T-helper 9 cell (primary cell): ENCODE results near the gene CYP27C1.
"Not testable (repeated sequence)": the region's sequence is repeated elsewhere in the genome, so short reads cannot be mapped to it uniquely, and the experiment has no call there.

Experiments used
- DNase-seq: peaks from one replicate; pipeline ENCODE4 v3.0.0-alpha.2; 2020

CYP27C1 gene

DNA sequence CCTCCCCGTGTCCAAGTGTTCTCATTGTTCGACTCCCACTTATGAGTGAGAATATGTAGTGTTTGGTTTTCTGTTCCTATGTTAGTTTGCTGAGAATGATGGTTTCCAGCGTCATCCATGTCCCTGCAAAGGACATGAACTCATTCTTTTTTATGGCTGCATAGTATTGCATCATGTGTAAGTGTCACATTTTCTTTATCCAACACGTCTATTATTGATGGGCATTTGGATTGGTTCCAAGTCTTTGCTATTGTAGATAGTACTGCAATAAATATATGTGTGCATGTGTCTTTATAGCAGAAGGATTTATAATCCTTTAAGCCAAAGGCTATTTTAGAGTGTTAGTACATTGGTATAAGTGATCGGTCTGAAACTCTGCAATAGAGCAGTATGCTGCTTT is 4.0 kb upstream of the CYP27C1 start:
- DNase-seq = not testable (repeated sequence)

- no peak for DNase-seq
Measured at GRCh38 chr2:127220768-127221527, 849 bp upstream of the CYP27C1 start.

- no peak for DNase-seq
Measured at GRCh38 chr2:127219171-127220070, 678 bp downstream of the CYP27C1 start.

- no peak for DNase-seq
Measured at GRCh38 chr2:127218812-127219170, 1.3 kb downstream of the CYP27C1 start.

DNA sequence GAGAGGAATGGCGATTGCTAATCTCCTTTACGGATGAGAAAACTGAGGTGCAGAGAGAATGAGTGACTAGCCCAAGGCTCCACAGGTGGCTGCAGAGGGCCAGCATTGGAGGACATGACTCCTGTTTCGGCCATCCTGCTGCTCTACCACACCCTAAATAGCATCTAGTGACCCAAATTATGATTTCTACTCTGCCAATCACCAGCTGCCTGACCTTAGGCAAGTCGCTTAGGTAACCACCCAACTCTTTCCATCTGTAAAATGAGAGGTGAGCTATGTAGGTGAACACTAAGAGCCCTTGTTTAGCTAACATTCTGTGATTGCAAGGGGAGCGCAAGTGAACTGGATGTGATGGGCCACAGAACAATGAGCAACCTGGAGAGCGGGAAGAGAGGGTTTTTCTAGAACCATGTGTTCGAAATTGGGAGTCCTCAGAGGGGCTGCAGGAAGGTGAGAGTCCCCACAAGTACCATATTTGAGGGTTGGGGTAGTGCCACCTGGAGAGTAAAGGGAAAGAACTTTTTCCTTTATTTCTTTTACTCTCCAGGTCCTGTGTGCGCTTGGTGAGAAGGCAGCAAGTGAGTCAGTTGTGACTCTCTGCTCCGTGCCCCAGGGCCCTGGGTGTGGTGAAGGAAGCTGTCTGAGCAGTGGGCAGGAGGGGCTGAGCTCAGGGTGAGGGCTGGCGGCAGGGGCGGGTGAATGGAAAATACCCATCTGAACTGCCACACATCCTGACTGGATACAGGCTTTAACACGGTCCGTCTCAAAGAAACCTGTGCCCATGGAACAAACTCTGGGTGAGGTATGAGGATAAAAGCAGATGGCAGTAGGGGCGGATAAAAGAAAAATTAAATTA is 2.4 kb downstream of the CYP27C1 start:
- DNase-seq = no peak

DNA sequence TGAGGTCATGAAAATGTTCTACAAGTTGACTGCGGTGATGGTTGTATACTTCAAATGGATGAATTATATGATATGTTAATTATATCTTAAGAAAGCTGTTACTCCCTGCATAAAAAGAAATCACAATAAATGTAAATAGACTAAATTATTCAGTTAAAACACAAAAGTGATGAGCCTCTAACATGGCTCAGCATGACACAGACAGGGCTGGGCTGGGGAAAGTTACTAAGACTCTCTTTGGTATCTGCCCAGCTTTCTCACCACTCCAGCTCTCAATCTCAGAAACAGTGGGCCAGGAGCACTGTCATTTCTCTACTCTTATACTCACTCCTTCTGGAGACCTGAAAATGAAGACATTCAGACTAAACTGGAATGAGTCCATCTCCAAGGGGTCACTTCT is 3.5 kb downstream of the CYP27C1 start:
- no peak for DNase-seq

GRCh38 chr2:127216095-127216494 is 4.0 kb downstream of the CYP27C1 start:
- DNase-seq = no peak

DNA sequence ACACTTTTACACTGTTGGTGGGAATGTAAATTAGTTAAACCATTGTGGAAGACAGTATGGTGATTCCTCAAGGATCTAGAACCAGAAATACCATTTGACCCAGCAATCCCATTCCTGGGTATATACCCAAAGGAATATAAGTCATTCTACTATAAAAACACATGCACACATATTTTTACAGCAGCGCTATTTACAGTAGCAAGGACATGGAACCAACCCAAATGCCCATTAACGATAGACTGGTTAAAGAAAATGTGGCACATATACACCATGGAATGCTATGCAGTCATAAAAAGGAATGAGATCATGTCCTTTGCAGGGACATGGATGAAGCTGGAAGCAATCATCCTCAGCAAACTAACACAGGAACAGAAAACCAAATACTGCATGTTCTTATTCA is 5.9 kb downstream of the CYP27C1 start:
- DNase-seq = not testable (repeated sequence)

- DNase-seq = no peak
Measured at GRCh38 chr2:127208313-127208712, 11.8 kb downstream of the CYP27C1 start.

DNA sequence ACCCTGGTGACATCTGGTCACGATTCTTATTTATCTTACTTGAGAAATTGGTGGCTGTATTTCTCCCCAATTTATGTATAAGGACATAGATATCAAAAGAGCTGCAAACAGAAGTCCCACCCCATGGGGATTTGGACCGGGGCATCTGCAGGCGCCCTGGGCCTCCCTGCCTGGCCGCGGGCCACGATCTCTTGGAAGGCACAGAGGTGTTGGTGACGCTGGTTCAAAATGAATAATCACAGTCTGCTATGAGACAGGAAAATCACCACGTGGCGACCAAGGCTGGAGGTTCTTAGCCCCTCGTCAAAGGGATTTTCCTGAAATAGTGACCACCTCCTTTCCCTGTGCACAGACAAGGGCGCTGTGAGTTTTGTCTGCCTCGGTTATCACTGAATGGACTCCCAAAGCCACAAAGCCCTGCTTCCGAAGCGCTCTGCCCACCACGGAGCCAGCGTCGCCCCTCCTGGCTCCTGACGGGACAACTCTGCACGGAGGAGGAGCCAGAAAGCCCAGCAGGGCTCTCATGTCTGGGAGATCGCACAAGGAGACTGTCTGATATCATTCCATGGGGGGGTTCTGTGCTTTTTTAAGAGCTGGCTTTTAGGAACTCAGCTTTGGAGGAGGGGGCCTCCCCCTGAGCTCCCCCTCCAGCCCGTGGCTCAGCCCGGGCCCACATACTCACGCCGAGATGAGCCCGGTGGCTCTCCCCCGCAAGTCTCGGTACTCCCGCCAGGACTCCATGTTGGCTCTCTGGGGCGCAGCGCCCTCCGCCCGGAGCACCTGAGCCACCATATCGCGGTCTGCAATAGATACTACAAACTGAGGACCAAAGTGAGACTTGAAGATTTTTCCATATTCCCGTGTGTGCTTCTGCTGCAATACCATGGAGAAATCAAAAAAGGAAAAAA is 14.6 kb downstream of the CYP27C1 start:
- DNase-seq = no peak

DNA sequence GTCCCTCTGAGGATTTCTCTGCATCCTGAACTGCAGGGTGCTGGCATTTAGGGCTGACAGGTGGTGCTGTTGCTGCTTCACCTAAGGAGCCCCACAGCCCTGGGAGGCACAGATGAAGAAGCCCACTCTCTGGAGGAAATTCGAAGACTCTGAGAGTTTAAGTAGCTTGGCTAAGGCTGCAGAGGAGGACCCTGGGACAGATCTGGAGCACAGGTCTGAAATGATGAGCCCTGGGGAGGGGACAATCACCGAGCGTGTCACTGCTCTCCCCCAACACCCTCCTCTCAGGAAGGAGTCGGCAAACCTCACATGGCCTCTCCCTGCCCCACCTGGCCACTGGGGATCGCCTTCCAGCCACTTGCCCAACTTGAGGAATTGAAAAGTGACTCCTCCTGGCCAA is 18.6 kb downstream of the CYP27C1 start:
- no peak for DNase-seq

DNA sequence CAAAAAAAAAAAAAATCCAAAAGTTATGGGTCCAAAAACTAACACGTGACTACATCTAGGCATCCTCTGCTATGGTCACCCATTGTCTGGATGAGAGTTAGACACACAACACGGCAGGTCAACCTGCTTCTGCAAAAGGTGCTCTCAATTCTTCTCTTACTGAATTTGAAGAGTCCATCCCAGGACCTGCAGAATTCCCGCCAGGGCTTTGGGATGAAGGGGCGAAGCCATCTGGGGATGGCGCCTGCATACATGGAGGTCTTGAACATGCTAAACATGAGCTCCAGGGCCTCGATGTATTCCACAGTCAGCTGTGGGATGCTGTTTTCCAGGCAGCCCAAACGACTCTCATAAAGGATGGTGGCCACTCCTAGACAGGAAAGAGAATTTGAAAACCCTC is 19.1 kb downstream of the CYP27C1 start:
- DNase-seq = no peak

- no peak for DNase-seq
Measured at GRCh38 chr2:127199223-127199622, 20.9 kb downstream of the CYP27C1 start.

GRCh38 chr2:127197475-127198385 is 22.4 kb downstream of the CYP27C1 start:
- peak; percentile 34 for DNase-seq

DNA sequence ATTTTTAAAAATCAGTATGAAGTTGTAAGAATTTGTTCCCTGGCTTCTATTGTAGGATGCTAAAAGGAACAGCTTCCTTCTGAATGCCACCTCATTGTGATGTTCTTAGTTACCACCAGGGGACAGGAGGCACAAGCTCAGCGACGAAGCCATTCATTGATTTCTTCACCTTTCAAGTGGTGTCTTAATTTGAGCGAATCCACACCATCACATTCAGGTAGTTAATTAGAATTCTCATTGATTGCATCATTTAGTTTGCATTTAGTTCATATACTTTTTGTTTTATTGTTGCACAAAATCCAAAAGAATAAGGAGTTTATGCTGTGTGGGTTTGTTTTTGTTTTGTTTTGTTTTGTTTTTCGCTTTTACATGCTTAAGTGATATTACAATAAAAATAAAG is 23.1 kb downstream of the CYP27C1 start:
- DNase-seq = no peak

GRCh38 chr2:127196549-127196948 is 23.6 kb downstream of the CYP27C1 start:
- DNase-seq = no peak

DNA sequence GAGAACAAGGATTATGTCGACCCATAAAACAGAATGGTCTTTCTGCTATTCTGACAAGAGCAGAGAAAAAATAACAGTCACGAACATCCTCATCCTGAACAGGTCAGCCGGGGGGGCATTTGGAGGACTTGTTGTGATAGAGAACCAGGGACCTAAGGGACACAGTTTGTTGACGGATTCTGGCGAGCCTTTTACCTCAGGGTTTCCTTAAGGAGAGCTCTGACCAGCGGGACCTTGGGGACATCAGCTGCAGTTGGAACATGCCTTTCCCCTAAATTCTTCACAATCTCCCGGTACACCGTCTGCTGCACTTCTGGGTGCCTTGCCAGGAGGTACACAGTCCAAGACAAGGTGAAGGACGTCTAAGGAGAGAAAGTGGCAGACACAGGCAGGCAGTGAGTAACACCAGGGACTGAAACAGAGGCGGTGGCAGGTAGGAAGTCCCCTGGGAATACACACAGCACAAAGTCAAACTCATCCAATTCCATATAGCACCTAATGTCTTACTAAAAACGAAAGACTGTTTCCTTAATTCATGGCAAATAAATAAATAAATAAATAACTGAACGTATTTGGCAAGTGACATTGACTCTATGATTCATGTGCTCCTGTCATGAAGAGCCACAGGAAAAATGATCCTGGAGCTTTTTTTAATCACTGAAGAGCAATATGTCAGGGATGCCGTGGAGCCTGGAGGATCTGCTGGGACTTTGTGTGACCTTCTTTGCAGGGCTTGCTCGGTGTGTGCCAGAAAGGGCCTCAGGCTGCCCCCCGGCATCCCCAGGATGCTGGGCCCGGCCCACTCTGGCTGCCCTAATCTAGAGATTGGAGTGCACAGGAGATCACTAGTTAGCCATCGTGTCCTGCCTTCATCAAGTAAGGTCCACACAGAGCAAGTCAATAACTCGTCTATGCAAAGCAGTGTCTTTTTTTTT is 24.7 kb downstream of the CYP27C1 start:
- DNase-seq = no peak

GRCh38 chr2:127194447-127194846 is 25.7 kb downstream of the CYP27C1 start:
- no peak for DNase-seq

- no peak for DNase-seq
Measured at GRCh38 chr2:127193967-127194280, 26.2 kb downstream of the CYP27C1 start.
